Smooth muscle cell (in vitro differentiated cells): ENCODE results near the gene TACR1. TPM values are rescaled to one million over a fixed set of nuclear protein-coding genes. Genes with fewer than 3 reads are reported as not detected.

Source experiments
- DNase-seq: peaks from one replicate; lab custom pipeline; 2025; ENCODE audit not compliant: unreplicated experiment; lab: John Stamatoyannopoulos, UW
- H2AFZ ChIP-seq: fragments of 200-600 bp; sonication (generic); 2 replicates; pipeline ENCODE4 v1.6.0; 2016; ENCODE audit warnings: antibody characterized with exemption, low read depth, mild to moderate bottlenecking
- H3F3A ChIP-seq: fragments of 200-600 bp; sonication (generic); 2 replicates; pipeline ENCODE4 v1.6.0; 2017; ENCODE audit warnings: antibody characterized with exemption, low read depth
- H3K27ac ChIP-seq: fragments of 200-600 bp; sonication (generic); 2 replicates; pipeline ENCODE4 v1.5.1; 2016; ENCODE audit warnings: low read depth, mild to moderate bottlenecking
- H3K27me3 ChIP-seq: fragments of 200-600 bp; sonication (generic); 2 replicates; pipeline ENCODE4 v1.6.1; 2016; ENCODE audit warnings: low read depth, mild to moderate bottlenecking
- H3K36me3 ChIP-seq: fragments of 200-600 bp; sonication (generic); 2 replicates; pipeline ENCODE4 v1.5.1; 2016; ENCODE audit warnings: low read depth
- H3K4me1 ChIP-seq: fragments of 200-600 bp; sonication (generic); 2 replicates; pipeline ENCODE4 v1.5.1; 2016; ENCODE audit warnings: low read depth
- H3K4me2 ChIP-seq: fragments of 200-600 bp; sonication (generic); 2 replicates; pipeline ENCODE4 v1.6.0; 2016; ENCODE audit warnings: mild to moderate bottlenecking
- H3K4me3 ChIP-seq: fragments of 200-600 bp; sonication (generic); 2 replicates; pipeline ENCODE4 v1.5.1; 2016; ENCODE audit warnings: mild to moderate bottlenecking
- H3K79me2 ChIP-seq: fragments of 200-600 bp; sonication (generic); 2 replicates; pipeline ENCODE4 v1.6.0; 2016; ENCODE audit warnings: low read depth, mild to moderate bottlenecking
- H3K9ac ChIP-seq: fragments of 200-600 bp; sonication (generic); 2 replicates; pipeline ENCODE4 v1.6.0; 2016; ENCODE audit warnings: low read depth
- H3K9me3 ChIP-seq: fragments of 200-600 bp; sonication (generic); replicated peaks from 2 replicates; pipeline ENCODE4 v1.5.1; 2016; ENCODE audit warnings: low read depth
- H4K20me1 ChIP-seq: fragments of 200-600 bp; sonication (generic); 2 replicates; pipeline ENCODE4 v1.6.0; 2016; ENCODE audit warnings: low read depth
- CTCF ChIP-seq: fragments of 200-600 bp; sonication (generic); IDR thresholded peaks from 2 replicates; pipeline ENCODE4 v1.5.1; 2017; ENCODE audit warnings: borderline replicate concordance, mild to moderate bottlenecking, antibody characterized with exemption; ENCODE audit not compliant: insufficient read depth, poor library complexity, severe bottlenecking
- WGBS: methylation state at CpG from one replicate; pipeline ENCODE4 v1.1.7; 2016; ENCODE audit warnings: low lambda C conversion rate; 5-methylcytosine and 5-hydroxymethylcytosine counted together
- polyA plus RNA-seq: library from polyadenylated mRNA; unstranded; fragments of >200 nt; fragmentation: Nextera tagmentation; extraction: Ambion mirVana; gene quantifications from 2 replicates; pipeline ENCODE4 v1.2.1, GENCODE V29; 2016
- total RNA-seq: library from RNA; depleted of rRNA; stranded (reverse); fragments of >200 nt; gene quantifications from 2 replicates; pipeline ENCODE4 v1.2.3, GENCODE V29; 2014

Gene TACR1
- total and polyA plus RNA-seq, 2 experiments from 2014 or later: 0.93 to 4.5 TPM

- H3K9ac ChIP-seq: no peak overlapping the region
- no peak overlapping the region for H2AFZ ChIP-seq
- no peak for DNase-seq
- H3K4me1 ChIP-seq: no peaks in the 10 kb centered on the region
- H3F3A ChIP-seq: no peaks in the 10 kb centered on the region
- TF ChIP-seq CTCF: no peak
- H3K27ac ChIP-seq: no peak overlapping the region
- peaks cover 39% of the 10 kb centered on the region for H3K27me3 ChIP-seq
- 92% methylated on average over 1 of the region's 1 CpG for WGBS
- no peaks in the 10 kb centered on the region for H3K9me3 ChIP-seq
- no peak overlapping the region for H3K4me2 ChIP-seq
- H3K79me2 ChIP-seq: no peaks in the 10 kb centered on the region
- H3K4me3 ChIP-seq: no peak overlapping the region
- H3K36me3 ChIP-seq: no peaks in the 10 kb centered on the region
- H4K20me1 ChIP-seq: no peaks in the 10 kb centered on the region
Measured at GRCh38 chr2:75192496-75192895, 6.8 kb downstream of the TACR1 start.

GRCh38 chr2:75190271-75190990 is 8.9 kb downstream of the TACR1 start:
- peaks cover 19% of the 10 kb centered on the region for H3K27me3 ChIP-seq
- 91% methylated on average over 3 of the region's 3 CpGs for WGBS
- no peaks in the 10 kb centered on the region for H3K36me3 ChIP-seq
- no peaks in the 10 kb centered on the region for H3K9me3 ChIP-seq
- no peaks in the 10 kb centered on the region for H3F3A ChIP-seq
- no peaks in the 10 kb centered on the region for H3K79me2 ChIP-seq
- no peak overlapping the region for H3K4me3 ChIP-seq
- no peaks in the 10 kb centered on the region for H3K4me1 ChIP-seq
- H3K4me2 ChIP-seq: no peak overlapping the region
- H3K27ac ChIP-seq: no peak overlapping the region
- no peak overlapping the region for H3K9ac ChIP-seq
- no peak for TF ChIP-seq CTCF
- H2AFZ ChIP-seq: no peak overlapping the region
- no peak for DNase-seq
- no peaks in the 10 kb centered on the region for H4K20me1 ChIP-seq

GRCh38 chr2:75186821-75187220 is 12.5 kb downstream of the TACR1 start:
- Histone ChIP-seq H3K9me3 (no peaks in the 10 kb centered on the region), H3K36me3 (no peaks in the 10 kb centered on the region), H3K4me2 (no peak overlapping the region), H3K27me3 (no peaks in the 10 kb centered on the region), H3K4me1 (no peaks in the 10 kb centered on the region), H3K27ac (no peak overlapping the region), H3K79me2 (no peaks in the 10 kb centered on the region), H3F3A (no peaks in the 10 kb centered on the region), H3K4me3 (no peak overlapping the region), H2AFZ (no peak overlapping the region), H3K9ac (no peak overlapping the region), H4K20me1 (no peaks in the 10 kb centered on the region)
- no peak for TF ChIP-seq CTCF
- no peak for DNase-seq
- 75% methylated on average over 1 of the region's 1 CpG for WGBS

GRCh38 chr2:75182606-75183005 is 16.7 kb downstream of the TACR1 start:
- 98% methylated on average over 3 of the region's 3 CpGs for WGBS
- no peaks in the 10 kb centered on the region for H3K79me2 ChIP-seq
- no peak overlapping the region for H3K27ac ChIP-seq
- no peak for DNase-seq
- no peaks in the 10 kb centered on the region for H3K36me3 ChIP-seq
- no peak overlapping the region for H2AFZ ChIP-seq
- H3K9ac ChIP-seq: no peak overlapping the region
- no peak overlapping the region for H3K4me3 ChIP-seq
- no peak overlapping the region for H3K4me2 ChIP-seq
- H4K20me1 ChIP-seq: no peaks in the 10 kb centered on the region
- TF ChIP-seq CTCF: no peak
- no peaks in the 10 kb centered on the region for H3F3A ChIP-seq
- no peaks in the 10 kb centered on the region for H3K4me1 ChIP-seq
- no peaks in the 10 kb centered on the region for H3K9me3 ChIP-seq
- H3K27me3 ChIP-seq: no peaks in the 10 kb centered on the region
